Osteocyte (in vitro differentiated cells): ENCODE measurements around the gene AKAP10. TPM values are rescaled to one million over a fixed set of nuclear protein-coding genes. Genes with fewer than 3 reads are reported as not detected.
A peak's percentile ranks its signal among the peaks of the same experiment; 100 is the strongest.
"Not testable (repeated sequence)": the region's sequence is repeated elsewhere in the genome, so short reads cannot be mapped to it uniquely, and the experiment has no call there.

Source experiments
- DNase-seq: peaks from one replicate; pipeline ENCODE4 v3.0.0; 2021; ENCODE audit warnings: mixed read lengths; ENCODE audit not compliant: unreplicated experiment; ENCODE audit errors: extremely low spot score
- H3K27ac Mint-ChIP-seq: one replicate; pipeline ENCODE4 v1.8.0; 2021; ENCODE audit warnings: mild to moderate bottlenecking, mixed read lengths; ENCODE audit not compliant: unreplicated experiment
- H3K27me3 Mint-ChIP-seq: one replicate; pipeline ENCODE4 v1.8.0; 2021; ENCODE audit warnings: mixed read lengths; ENCODE audit not compliant: unreplicated experiment
- H3K36me3 Mint-ChIP-seq: one replicate; pipeline ENCODE4 v1.8.0; 2021; ENCODE audit warnings: mixed read lengths; ENCODE audit not compliant: unreplicated experiment
- H3K4me1 Mint-ChIP-seq: one replicate; pipeline ENCODE4 v1.8.0; 2021; ENCODE audit warnings: mixed read lengths; ENCODE audit not compliant: unreplicated experiment
- H3K4me3 Mint-ChIP-seq: one replicate; pipeline ENCODE4 v1.8.0; 2021; ENCODE audit warnings: mild to moderate bottlenecking, moderate library complexity, mixed read lengths; ENCODE audit not compliant: unreplicated experiment
- H3K9me3 Mint-ChIP-seq: one replicate; pipeline ENCODE4 v1.8.0; 2021; ENCODE audit warnings: mixed read lengths; ENCODE audit not compliant: unreplicated experiment
- CTCF ChIP-seq: fragments of 200-600 bp; sonication (generic); IDR thresholded peaks from 2 replicates; pipeline ENCODE4 v1.5.0; 2021; ENCODE audit warnings: antibody characterized with exemption, mild to moderate bottlenecking, moderate library complexity
- total RNA-seq: library from RNA; stranded (reverse); gene quantifications from 2 replicates; pipeline ENCODE4 v1.2.1, GENCODE V29; 2021

Gene AKAP10
- total RNA-seq, 1 donor from 2014 or later, result 34.4 TPM

GRCh38 chr17:19978805-19979211, 1.2 kb upstream of the AKAP10 start:
- Mint-ChIP-seq H3K4me3 (peak overlapping the region; percentile 92), H3K9me3 (no peaks in the 10 kb centered on the region), H3K27ac (no peak overlapping the region), H3K36me3 (peaks cover 3% of the 10 kb centered on the region), H3K4me1 (peaks cover 26% of the 10 kb centered on the region), H3K27me3 (no peaks in the 10 kb centered on the region)
- no peak for DNase-seq
- TF ChIP-seq CTCF, result no peak

- H3K4me3 Mint-ChIP-seq, result peak overlapping the region; percentile 92
- DNase-seq, result no peak
- TF ChIP-seq CTCF, result no peak
- H3K27me3 Mint-ChIP-seq, result no peaks in the 10 kb centered on the region
- H3K4me1 Mint-ChIP-seq, result peaks cover 26% of the 10 kb centered on the region
- H3K9me3 Mint-ChIP-seq, result no peaks in the 10 kb centered on the region
- H3K36me3 Mint-ChIP-seq, result peaks cover 3% of the 10 kb centered on the region
- peak overlapping the region; percentile 86 for H3K27ac Mint-ChIP-seq
Measured at GRCh38 chr17:19978209-19978802, 678 bp upstream of the AKAP10 start.

- peak; percentile 32 for DNase-seq
- Mint-ChIP-seq H3K9me3 (no peaks in the 10 kb centered on the region), H3K4me3 (peak overlapping the region; percentile 57), H3K36me3 (peaks cover 5% of the 10 kb centered on the region), H3K27me3 (no peaks in the 10 kb centered on the region), H3K27ac (peak overlapping the region; percentile 25), H3K4me1 (peaks cover 26% of the 10 kb centered on the region)
- no peak for TF ChIP-seq CTCF
Measured at GRCh38 chr17:19975601-19976000, 2.0 kb downstream of the AKAP10 start.

- H3K36me3 Mint-ChIP-seq, result peaks cover 22% of the 10 kb centered on the region
- H3K9me3 Mint-ChIP-seq, result no peaks in the 10 kb centered on the region
- H3K4me1 Mint-ChIP-seq, result peaks cover 26% of the 10 kb centered on the region
- no peak for TF ChIP-seq CTCF
- H3K27ac Mint-ChIP-seq, result no peak overlapping the region
- no peak for DNase-seq
- H3K27me3 Mint-ChIP-seq, result no peaks in the 10 kb centered on the region
- no peak overlapping the region for H3K4me3 Mint-ChIP-seq
Measured at GRCh38 chr17:19973156-19973555, 4.5 kb downstream of the AKAP10 start.

- not testable (repeated sequence) for H3K27ac Mint-ChIP-seq, DNase-seq, H3K27me3 Mint-ChIP-seq, H3K4me1 Mint-ChIP-seq, H3K9me3 Mint-ChIP-seq, H3K4me3 Mint-ChIP-seq
- H3K36me3 Mint-ChIP-seq, result peaks cover 34% of the 10 kb centered on the region
Measured at GRCh38 chr17:19962954-19963353, 14.7 kb downstream of the AKAP10 start.
